Neural cell (in vitro differentiated cells): Measurements from ENCODE around the gene EIF2B5. TPM values are rescaled to one million over a fixed set of nuclear protein-coding genes. Genes with fewer than 3 reads are reported as not detected.

ENCODE experiments used
- H2AFZ ChIP-seq: fragments of 200-600, 300-800 bp; sonication (generic), shearing (Covaris generic); 2 replicates; pipeline ENCODE4 v1.6.0; 2014; ENCODE audit warnings: low read depth, mild to moderate bottlenecking, antibody characterized with exemption, low read length, moderate library complexity
- H3F3A ChIP-seq: fragments of 200-600 bp; shearing (Covaris generic); 2 replicates; pipeline ENCODE4 v1.6.1; 2016; ENCODE audit warnings: mild to moderate bottlenecking, moderate library complexity, mixed read lengths, antibody characterized with exemption, low read length; ENCODE audit not compliant: insufficient read depth, poor library complexity, severe bottlenecking
- H3K27ac ChIP-seq: fragments of 200-600, 300-800 bp; sonication (generic), shearing (Covaris generic); 2 replicates; pipeline ENCODE4 v1.5.1; 2014; ENCODE audit warnings: mild to moderate bottlenecking, low read length, moderate library complexity
- H3K27me3 ChIP-seq: fragments of 300-800, 200-600 bp; sonication (generic), shearing (Covaris generic); 2 replicates; pipeline ENCODE4 v1.6.0; 2014; ENCODE audit warnings: mild to moderate bottlenecking, low read depth, low read length, moderate library complexity; ENCODE audit not compliant: insufficient read depth
- H3K36me3 ChIP-seq: fragments of 300-800, 200-600 bp; sonication (generic), shearing (Covaris generic); 2 replicates; pipeline ENCODE4 v1.5.1; 2014; ENCODE audit warnings: mild to moderate bottlenecking, antibody characterized with exemption, low read length, moderate library complexity; ENCODE audit not compliant: insufficient read depth
- H3K4me2 ChIP-seq: fragments of 300-800, 200-600 bp; sonication (generic), shearing (Covaris generic); 2 replicates; pipeline ENCODE4 v1.6.0; 2014; ENCODE audit warnings: mild to moderate bottlenecking, low read length
- H3K4me3 ChIP-seq: fragments of 300-800, 200-600 bp; sonication (generic), shearing (Covaris generic); 2 replicates; pipeline ENCODE4 v1.5.1; 2014; ENCODE audit warnings: mild to moderate bottlenecking, low read length, moderate library complexity
- H3K79me2 ChIP-seq: fragments of 200-600 bp; shearing (Covaris generic); replicated peaks from 2 replicates; pipeline ENCODE4 v1.6.0; 2014; ENCODE audit warnings: mild to moderate bottlenecking, low read length, moderate library complexity; ENCODE audit not compliant: insufficient read depth
- H3K9ac ChIP-seq: fragments of 300-800, 200-600 bp; sonication (generic), shearing (Covaris generic); 2 replicates; pipeline ENCODE4 v1.6.1; 2016; ENCODE audit warnings: mild to moderate bottlenecking, low read length, mixed read lengths
- H3K9me2 ChIP-seq: fragments of 200-600 bp; shearing (Covaris generic); 2 replicates; pipeline ENCODE4 v1.6.1; 2016; ENCODE audit warnings: mild to moderate bottlenecking, low read length, mixed read lengths; ENCODE audit not compliant: insufficient read depth
- H3K9me3 ChIP-seq: fragments of 200-600, 300-800 bp; sonication (generic), shearing (Covaris generic); 2 replicates; pipeline ENCODE4 v1.6.1; 2016; ENCODE audit warnings: mild to moderate bottlenecking, mixed run types, low read length, moderate library complexity, mixed read lengths
- H4K20me1 ChIP-seq: fragments of 200-600 bp; shearing (Covaris generic); 2 replicates; pipeline ENCODE4 v1.6.1; 2016; ENCODE audit warnings: mild to moderate bottlenecking, mixed run types; ENCODE audit not compliant: insufficient read depth
- EP300 ChIP-seq: fragments of 450-650 bp; conservative IDR thresholded peaks from 2 replicates; pipeline ENCODE4 v1.6.1; 2014; ENCODE audit warnings: antibody characterized with exemption, mild to moderate bottlenecking, moderate library complexity; ENCODE audit not compliant: poor library complexity, severe bottlenecking
- EZH2 ChIP-seq: fragments of 200-600, 300-800 bp; shearing (Covaris generic), sonication (generic); IDR thresholded peaks from 2 replicates; pipeline ENCODE4 v1.6.1; 2014; ENCODE audit warnings: antibody characterized with exemption, low read length, borderline replicate concordance, mild to moderate bottlenecking; ENCODE audit not compliant: insufficient read depth, poor library complexity, severe bottlenecking
- MXI1 ChIP-seq: fragments of 450-650 bp; conservative IDR thresholded peaks from 2 replicates; pipeline ENCODE4 v1.6.1; 2014; ENCODE audit warnings: antibody characterized with exemption, mild to moderate bottlenecking; ENCODE audit not compliant: poor library complexity, severe bottlenecking
- POLR2AphosphoS5 ChIP-seq: IDR thresholded peaks from 2 replicates; pipeline ENCODE4 v1.6.1; 2012
- RAD21 ChIP-seq: fragments of 450-650 bp; conservative IDR thresholded peaks from 2 replicates; pipeline ENCODE4 v1.6.1; 2014; ENCODE audit warnings: antibody characterized with exemption, mild to moderate bottlenecking, moderate library complexity
- SMC3 ChIP-seq: fragments of 450-650 bp; conservative IDR thresholded peaks from 2 replicates; pipeline ENCODE4 v1.6.1; 2014; ENCODE audit warnings: antibody characterized with exemption, mild to moderate bottlenecking, moderate library complexity; ENCODE audit not compliant: poor library complexity
- TAF1 ChIP-seq: IDR thresholded peaks from 2 replicates; pipeline ENCODE4 v1.6.1; 2012; ENCODE audit warnings: low read depth
- polyA plus RNA-seq: library from polyadenylated mRNA; depleted of rRNA; stranded (reverse); fragments of >200 nt; gene quantifications from 2 replicates; pipeline ENCODE4 v1.2.3, GENCODE V29; 2014
- TF ChIP-seq, protein P1 (sequence below): IDR thresholded peaks from 2 replicates; pipeline ENCODE4 v1.6.1; 2012; ENCODE audit warnings: borderline replicate concordance
- TF ChIP-seq, protein P2 (sequence below): fragments of 450-650 bp; IDR thresholded peaks from 2 replicates; pipeline ENCODE4 v1.5.1; 2014; ENCODE audit warnings: antibody characterized with exemption, mild to moderate bottlenecking, moderate library complexity; ENCODE audit not compliant: poor library complexity, severe bottlenecking

Gene EIF2B5
- polyA plus RNA-seq, 1 donor from 2014 or later: 112 TPM

DNA sequence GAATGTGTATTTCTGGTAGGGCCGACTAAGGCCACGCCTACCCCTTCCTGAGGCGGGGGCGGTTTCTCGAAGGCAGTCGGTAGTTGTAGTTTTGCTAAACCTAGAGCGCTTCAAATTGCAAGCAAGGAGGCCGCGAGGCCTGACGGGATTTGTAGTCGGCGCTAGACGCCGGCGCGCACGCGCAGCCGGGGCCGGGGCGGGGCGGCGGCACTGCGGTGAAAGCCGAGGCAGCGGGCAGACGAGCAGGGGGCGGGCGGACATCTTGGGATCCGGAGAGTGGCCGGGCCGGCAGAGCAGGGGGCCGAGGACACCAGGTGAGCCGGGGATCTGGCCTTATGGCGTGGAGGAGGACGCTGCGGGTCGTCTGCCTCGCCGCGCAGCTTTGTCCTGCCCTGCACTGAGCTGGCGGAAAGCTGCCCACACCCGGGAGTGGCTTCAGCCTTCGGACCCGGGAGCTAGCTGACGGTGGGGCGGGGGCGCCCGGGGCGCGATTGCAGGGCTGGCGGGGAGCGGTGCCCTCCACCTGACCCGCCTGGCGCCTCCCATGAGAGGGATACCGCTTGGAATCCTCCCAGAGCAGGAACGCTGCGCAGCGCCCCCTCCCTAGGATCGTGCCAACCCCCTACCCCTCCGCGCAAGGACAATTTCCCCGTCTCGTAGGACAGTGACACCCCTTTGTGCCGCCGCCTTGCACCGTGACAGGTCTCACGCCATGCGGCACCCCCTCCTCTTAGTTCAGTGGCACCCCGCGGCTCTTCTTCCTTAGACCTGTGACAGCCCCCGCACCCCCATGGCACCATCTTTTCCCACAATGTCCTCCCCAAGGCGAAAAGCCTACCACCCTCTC, 39.7 kb downstream of the EIF2B5 start, which contains the start of gene AP2M1:
Gene AP2M1, plus strand, starts transcription at position 210 of the 847 bp plus-strand sequence. CDS start 2,139 bp downstream, outside the sequence.
- H3K27ac ChIP-seq: peak within 1 kb of the TSS; percentile 87
- H3K9me3 ChIP-seq: no peaks in the 10 kb centered on the region
- peak; percentile 95 for TF ChIP-seq POLR2AphosphoS5
- no peak for TF ChIP-seq EP300
- TF ChIP-seq MXI1: peak; percentile 55
- TF ChIP-seq, protein P1, sequence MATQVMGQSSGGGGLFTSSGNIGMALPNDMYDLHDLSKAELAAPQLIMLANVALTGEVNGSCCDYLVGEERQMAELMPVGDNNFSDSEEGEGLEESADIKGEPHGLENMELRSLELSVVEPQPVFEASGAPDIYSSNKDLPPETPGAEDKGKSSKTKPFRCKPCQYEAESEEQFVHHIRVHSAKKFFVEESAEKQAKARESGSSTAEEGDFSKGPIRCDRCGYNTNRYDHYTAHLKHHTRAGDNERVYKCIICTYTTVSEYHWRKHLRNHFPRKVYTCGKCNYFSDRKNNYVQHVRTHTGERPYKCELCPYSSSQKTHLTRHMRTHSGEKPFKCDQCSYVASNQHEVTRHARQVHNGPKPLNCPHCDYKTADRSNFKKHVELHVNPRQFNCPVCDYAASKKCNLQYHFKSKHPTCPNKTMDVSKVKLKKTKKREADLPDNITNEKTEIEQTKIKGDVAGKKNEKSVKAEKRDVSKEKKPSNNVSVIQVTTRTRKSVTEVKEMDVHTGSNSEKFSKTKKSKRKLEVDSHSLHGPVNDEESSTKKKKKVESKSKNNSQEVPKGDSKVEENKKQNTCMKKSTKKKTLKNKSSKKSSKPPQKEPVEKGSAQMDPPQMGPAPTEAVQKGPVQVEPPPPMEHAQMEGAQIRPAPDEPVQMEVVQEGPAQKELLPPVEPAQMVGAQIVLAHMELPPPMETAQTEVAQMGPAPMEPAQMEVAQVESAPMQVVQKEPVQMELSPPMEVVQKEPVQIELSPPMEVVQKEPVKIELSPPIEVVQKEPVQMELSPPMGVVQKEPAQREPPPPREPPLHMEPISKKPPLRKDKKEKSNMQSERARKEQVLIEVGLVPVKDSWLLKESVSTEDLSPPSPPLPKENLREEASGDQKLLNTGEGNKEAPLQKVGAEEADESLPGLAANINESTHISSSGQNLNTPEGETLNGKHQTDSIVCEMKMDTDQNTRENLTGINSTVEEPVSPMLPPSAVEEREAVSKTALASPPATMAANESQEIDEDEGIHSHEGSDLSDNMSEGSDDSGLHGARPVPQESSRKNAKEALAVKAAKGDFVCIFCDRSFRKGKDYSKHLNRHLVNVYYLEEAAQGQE: no peak
- TF ChIP-seq TAF1: peak; percentile 36
- TF ChIP-seq, protein P2, sequence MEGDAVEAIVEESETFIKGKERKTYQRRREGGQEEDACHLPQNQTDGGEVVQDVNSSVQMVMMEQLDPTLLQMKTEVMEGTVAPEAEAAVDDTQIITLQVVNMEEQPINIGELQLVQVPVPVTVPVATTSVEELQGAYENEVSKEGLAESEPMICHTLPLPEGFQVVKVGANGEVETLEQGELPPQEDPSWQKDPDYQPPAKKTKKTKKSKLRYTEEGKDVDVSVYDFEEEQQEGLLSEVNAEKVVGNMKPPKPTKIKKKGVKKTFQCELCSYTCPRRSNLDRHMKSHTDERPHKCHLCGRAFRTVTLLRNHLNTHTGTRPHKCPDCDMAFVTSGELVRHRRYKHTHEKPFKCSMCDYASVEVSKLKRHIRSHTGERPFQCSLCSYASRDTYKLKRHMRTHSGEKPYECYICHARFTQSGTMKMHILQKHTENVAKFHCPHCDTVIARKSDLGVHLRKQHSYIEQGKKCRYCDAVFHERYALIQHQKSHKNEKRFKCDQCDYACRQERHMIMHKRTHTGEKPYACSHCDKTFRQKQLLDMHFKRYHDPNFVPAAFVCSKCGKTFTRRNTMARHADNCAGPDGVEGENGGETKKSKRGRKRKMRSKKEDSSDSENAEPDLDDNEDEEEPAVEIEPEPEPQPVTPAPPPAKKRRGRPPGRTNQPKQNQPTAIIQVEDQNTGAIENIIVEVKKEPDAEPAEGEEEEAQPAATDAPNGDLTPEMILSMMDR: no peak
- TF ChIP-seq EZH2: no peak
- TF ChIP-seq SMC3: peak; percentile 21
- peak; percentile 25 for TF ChIP-seq RAD21
- H3K36me3 ChIP-seq: peaks cover 1% of the 10 kb centered on the region
- no peaks in the 10 kb centered on the region for H3K9me2 ChIP-seq
- peaks cover 6% of the 10 kb centered on the region for H4K20me1 ChIP-seq
- peak within 1 kb of the TSS; percentile 65 for H2AFZ ChIP-seq
- peak within 1 kb of the TSS; percentile 100 for H3K4me2 ChIP-seq
- peak within 1 kb of the TSS; percentile 98 for H3K9ac ChIP-seq
- peaks cover 33% of the 10 kb centered on the region for H3K79me2 ChIP-seq
- peak within 1 kb of the TSS; percentile 100 for H3K4me3 ChIP-seq
- no peaks in the 10 kb centered on the region for H3F3A ChIP-seq
- no peaks in the 10 kb centered on the region for H3K27me3 ChIP-seq

DNA sequence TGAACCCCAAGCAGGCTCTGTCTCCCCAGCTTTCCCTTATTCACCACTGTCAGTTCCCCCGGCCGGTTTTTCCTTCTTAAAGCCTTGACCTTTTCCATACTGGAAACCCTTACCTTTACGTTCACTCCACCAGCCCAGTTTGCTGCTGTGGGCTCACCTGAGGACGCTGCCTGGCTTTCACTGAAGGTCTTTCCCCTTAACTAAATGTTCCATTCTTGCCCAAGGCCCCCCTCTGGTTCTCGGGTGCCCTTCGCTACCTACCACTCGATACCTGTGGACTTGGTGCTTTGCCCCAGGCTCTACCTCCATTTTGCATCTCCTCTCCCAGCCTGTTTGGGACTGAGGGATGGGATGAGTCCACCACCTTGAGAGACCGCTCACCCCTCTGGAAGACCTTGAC, 40.3 kb downstream of the EIF2B5 start:
- TF ChIP-seq, protein P2: no peak
- TF ChIP-seq EZH2: no peak
- TF ChIP-seq RAD21: no peak
- TF ChIP-seq MXI1: no peak
- no peak for TF ChIP-seq TAF1
- TF ChIP-seq, protein P1: no peak
- no peak for TF ChIP-seq EP300
- no peak for TF ChIP-seq SMC3
- TF ChIP-seq POLR2AphosphoS5: no peak
- peak overlapping the region; percentile 100 for H3K4me2 ChIP-seq
- peak overlapping the region; percentile 100 for H3K4me3 ChIP-seq
- no peaks in the 10 kb centered on the region for H3K27me3 ChIP-seq
- H3F3A ChIP-seq: no peaks in the 10 kb centered on the region
- H2AFZ ChIP-seq: peak overlapping the region; percentile 65
- H3K27ac ChIP-seq: peak overlapping the region; percentile 87
- no peaks in the 10 kb centered on the region for H3K9me2 ChIP-seq
- H4K20me1 ChIP-seq: peaks cover 6% of the 10 kb centered on the region
- peak overlapping the region; percentile 98 for H3K9ac ChIP-seq
- no peaks in the 10 kb centered on the region for H3K9me3 ChIP-seq
- H3K36me3 ChIP-seq: peaks cover 8% of the 10 kb centered on the region
- H3K79me2 ChIP-seq: peaks cover 33% of the 10 kb centered on the region
